Stomach (tissue), 4 donors: Measurements from ENCODE around the gene SORCS2.

Source experiments
- CTCF ChIP-seq, 7 experiments: fragments of 450-650 bp in 4 of 7; fragments of 200-600 bp in 3 of 7; sonication (generic) in 3 of 7; IDR thresholded peaks; one replicate each; pipeline ENCODE4 v1.5.1; 2016 to 2019; ENCODE audit warnings: antibody characterized with exemption in 7 of 7, control low read depth in 2 of 7, mild to moderate bottlenecking in 1 of 7
- POLR2A ChIP-seq, 4 donors: fragments of 450-650 bp; IDR thresholded peaks; one replicate each; pipeline ENCODE4 v1.6.1; 2016; ENCODE audit warnings: antibody characterized with exemption in 4 of 4, control low read depth in 2 of 4, mild to moderate bottlenecking in 1 of 4, moderate library complexity in 1 of 4
- POLR2AphosphoS5 ChIP-seq, 3 donors: sonication (generic); formaldehyde crosslinking; IDR thresholded peaks; one replicate each; pipeline ENCODE4 v1.6.1; 2016; ENCODE audit warnings: antibody characterized with exemption in 3 of 3

DNA sequence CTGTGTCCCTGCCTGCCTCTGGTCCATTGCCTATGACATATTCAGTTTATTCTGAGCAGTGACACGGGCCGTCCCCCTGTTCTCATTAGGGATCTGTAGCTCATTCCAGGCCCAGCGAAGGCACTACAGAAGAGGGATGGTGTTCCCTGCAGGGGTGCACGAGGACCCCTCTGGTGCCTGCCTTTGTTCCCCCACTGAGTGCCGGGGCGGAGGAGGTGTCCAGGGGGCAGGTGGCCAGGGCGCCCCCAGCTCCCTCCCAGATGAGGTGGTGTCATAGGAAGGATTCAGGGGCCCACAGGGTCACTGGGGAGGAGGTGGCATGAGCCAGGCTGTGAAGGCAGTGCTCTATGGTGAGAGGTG, 61.0 kb downstream of the SORCS2 start:
- TF ChIP-seq CTCF (IDR thresholded peaks at IDR 0.05) (no peak), POLR2A (IDR thresholded peaks at IDR 0.05) (no peak), POLR2AphosphoS5 (IDR thresholded peaks at IDR 0.05) (no peak)
